DND-41 (cell line): ENCODE data around the gene MTMR2.

Experiments
- ATAC-seq: fragments of 200-7000 bp; cut with Tn5 transposase; 3 replicates; pipeline ENCODE4 v1.9.1; 2021; ENCODE audit warnings: low read depth; ENCODE audit not compliant: insufficient read depth
- DNase-seq: peaks from one replicate; pipeline ENCODE4 v3.0.0-alpha.2; 2020
- H2AFZ ChIP-seq: 2 replicates; pipeline ENCODE4 v1.6.0; 2012; ENCODE audit warnings: low read depth, low read length
- H3K27ac ChIP-seq: 2 replicates; pipeline ENCODE4 v1.5.1; 2012; ENCODE audit warnings: low read length, inconsistent platforms
- H3K27me3 ChIP-seq: fragments of 200-600 bp; sonication (generic); 2 replicates; pipeline ENCODE4 v1.6.0; 2012; ENCODE audit warnings: low read length, mild to moderate bottlenecking, inconsistent platforms; ENCODE audit not compliant: insufficient read depth, poor library complexity
- H3K36me3 ChIP-seq: 2 replicates; pipeline ENCODE4 v1.5.1; 2012; ENCODE audit warnings: low read length, inconsistent platforms; ENCODE audit not compliant: insufficient read depth
- H3K4me1 ChIP-seq: 2 replicates; pipeline ENCODE4 v1.5.1; 2012; ENCODE audit warnings: mild to moderate bottlenecking, low read length; ENCODE audit not compliant: insufficient read depth
- H3K4me2 ChIP-seq: 2 replicates; pipeline ENCODE4 v1.6.0; 2012; ENCODE audit warnings: mild to moderate bottlenecking, moderate library complexity, low read length, inconsistent platforms; ENCODE audit not compliant: insufficient read depth
- H3K4me3 ChIP-seq, 2 experiments: fragments of 200-600 bp in 1 of 2; shearing (Covaris generic) in 1 of 2; 2 replicates each; pipeline ENCODE4 v1.5.1; 2012 to 2016; ENCODE audit warnings: inconsistent platforms in 2 of 2, low read length in 2 of 2, mild to moderate bottlenecking in 2 of 2, low read depth in 1 of 2, moderate library complexity in 1 of 2
- H3K79me2 ChIP-seq: 2 replicates; pipeline ENCODE4 v1.6.0; 2012; ENCODE audit warnings: low read length, inconsistent platforms; ENCODE audit not compliant: insufficient read depth
- H3K9ac ChIP-seq: 2 replicates; pipeline ENCODE4 v1.6.0; 2012; ENCODE audit warnings: low read depth, mild to moderate bottlenecking, inconsistent platforms, low read length, moderate library complexity
- H3K9me3 ChIP-seq: 2 replicates; pipeline ENCODE4 v1.5.1; 2012; ENCODE audit warnings: low read length, moderate library complexity, mild to moderate bottlenecking, inconsistent platforms; ENCODE audit not compliant: insufficient read depth, severe bottlenecking
- H4K20me1 ChIP-seq: 2 replicates; pipeline ENCODE4 v1.6.0; 2012; ENCODE audit warnings: low read length; ENCODE audit not compliant: insufficient read depth
- CTCF ChIP-seq: IDR thresholded peaks from 2 replicates; pipeline ENCODE4 v1.5.1; 2012; ENCODE audit warnings: borderline replicate concordance, low read length, moderate library complexity, mild to moderate bottlenecking; ENCODE audit not compliant: poor library complexity, severe bottlenecking; ENCODE audit errors: extremely low read depth
- EZH2 ChIP-seq: IDR thresholded peaks from 3 replicates; pipeline ENCODE4 v1.6.1; 2012; ENCODE audit warnings: borderline replicate concordance, low read depth, mild to moderate bottlenecking, moderate library complexity, low read length, inconsistent platforms; ENCODE audit not compliant: severe bottlenecking

MTMR2 gene

GRCh38 chr11:95849087-95849825 is 74.7 kb downstream of the MTMR2 start:
- Histone ChIP-seq H3K27ac (no peak overlapping the region), H3K4me3 (no peak overlapping the region)
- peak; percentile 33 for DNase-seq

GRCh38 chr11:95845167-95845566 is 78.7 kb downstream of the MTMR2 start:
- no peak for ATAC-seq
- no peaks in the 10 kb centered on the region for H3K4me1 ChIP-seq
- H2AFZ ChIP-seq = no peak overlapping the region
- H3K9ac ChIP-seq = no peak overlapping the region
- no peaks in the 10 kb centered on the region for H3K27me3 ChIP-seq
- no peak overlapping the region for H3K27ac ChIP-seq
- TF ChIP-seq CTCF (no peak), EZH2 (no peak)
- H3K4me3 ChIP-seq = no peak overlapping the region
- peaks cover 74% of the 10 kb centered on the region for H3K36me3 ChIP-seq
- no peaks in the 10 kb centered on the region for H3K9me3 ChIP-seq
- no peak overlapping the region for H3K4me2 ChIP-seq
- DNase-seq = no peak
- H4K20me1 ChIP-seq = no peaks in the 10 kb centered on the region; the same call in 1 of the 2 replicates
- no peaks in the 10 kb centered on the region for H3K79me2 ChIP-seq

More at GRCh38 chr11:95849087-95849825, 74.7 kb downstream of the MTMR2 start:
- no peak overlapping the region for H3K9ac ChIP-seq
- peaks cover 48% of the 10 kb centered on the region for H3K36me3 ChIP-seq
- peak; percentile 86 for ATAC-seq
- no peaks in the 10 kb centered on the region for H3K27me3 ChIP-seq
- no peak overlapping the region for H2AFZ ChIP-seq
- H4K20me1 ChIP-seq = no peaks in the 10 kb centered on the region; the same call in 1 of the 2 replicates
- no peaks in the 10 kb centered on the region for H3K79me2 ChIP-seq
- TF ChIP-seq CTCF (peak; percentile 64), EZH2 (no peak)
- H3K4me2 ChIP-seq = no peak overlapping the region
- H3K9me3 ChIP-seq = no peaks in the 10 kb centered on the region
- no peaks in the 10 kb centered on the region for H3K4me1 ChIP-seq

GRCh38 chr11:95835768-95836488 is 88.0 kb downstream of the MTMR2 start:
- H3K36me3 ChIP-seq = peaks cover 92% of the 10 kb centered on the region
- DNase-seq (peak; percentile 66), ATAC-seq (peak; percentile 93)
- H3K27me3 ChIP-seq = no peaks in the 10 kb centered on the region
- H3K4me3 ChIP-seq = no peak overlapping the region
- no peak overlapping the region for H3K27ac ChIP-seq
- no peak overlapping the region for H3K4me2 ChIP-seq
- TF ChIP-seq EZH2 = no peak
- TF ChIP-seq CTCF = peak; percentile 92
- no peaks in the 10 kb centered on the region for H3K4me1 ChIP-seq
- H3K9me3 ChIP-seq = no peaks in the 10 kb centered on the region
- no peak overlapping the region for H3K9ac ChIP-seq
- no peaks in the 10 kb centered on the region for H3K79me2 ChIP-seq
- no peak overlapping the region for H2AFZ ChIP-seq
- no peaks in the 10 kb centered on the region; the same call in 1 of the 2 replicates for H4K20me1 ChIP-seq
